Measurements from ENCODE around the gene TMEM202. TPM values are rescaled to one million over a fixed set of nuclear protein-coding genes. Genes with fewer than 3 reads are reported as not detected.
"Not testable (repeated sequence)": the region's sequence is repeated elsewhere in the genome, so short reads cannot be mapped to it uniquely, and the experiment has no call there.

Gene TMEM202
- total RNA-seq, 5 donors from 2014 or later (not counting 1 experiment from before 2014, with no cell fraction given), result not detected

GRCh38 chr15:72387741-72388140 lies 10.4 kb upstream of the TMEM202 start:
- Mint-ChIP-seq H3K36me3 (no peaks in the 10 kb centered on the region), H3K27ac (no peak overlapping the region), H3K4me3 (no peak overlapping the region), H3K9me3 (no peaks in the 10 kb centered on the region), H3K4me1 (no peaks in the 10 kb centered on the region), H3K27me3 (peaks cover 9 to 11% of the 10 kb centered on the region in 2 donors)
- Histone ChIP-seq H3K27me3 (replicated peaks in 1 of 2; ENCODE audit: control insufficient read depth in 2 of 2, extremely low read depth in 1 of 2, insufficient read depth in 2 of 2, low read length in 1 of 2) (peaks cover 2 to 4% of the 10 kb centered on the region in 2 experiments), H3K9me3 (no peaks in the 10 kb centered on the region), H3K27ac (ENCODE audit: low read length) (no peak overlapping the region), H3K4me1 (ENCODE audit: control insufficient read depth in 1 of 2, extremely low read depth in 1 of 2, insufficient read depth in 2 of 2, low read length in 2 of 2) (no peaks in the 10 kb centered on the region), H3K36me3 (ENCODE audit: control insufficient read depth in 2 of 2, extremely low read depth in 1 of 2, insufficient read depth in 1 of 2, low read length in 1 of 2) (no peaks in the 10 kb centered on the region), H3K4me3 (ENCODE audit: control insufficient read depth in 1 of 2, extremely low read depth in 1 of 2, low read length in 1 of 2) (no peak overlapping the region)
- no peak for ATAC-seq (replicated peaks in 1 of 4)
- no peak for DNase-seq
- ChIA-PET POLR2A (no interaction called here), CTCF (no interaction called here)

- no peaks in the 10 kb centered on the region for H3K36me3 ChIP-seq (ENCODE audit: control insufficient read depth in 2 of 2, extremely low read depth in 1 of 2, insufficient read depth in 1 of 2, low read length in 1 of 2)
- H3K4me1 ChIP-seq (ENCODE audit: control insufficient read depth in 1 of 2, extremely low read depth in 1 of 2, insufficient read depth in 2 of 2, low read length in 2 of 2), result no peaks in the 10 kb centered on the region
- H3K36me3 Mint-ChIP-seq, result no peaks in the 10 kb centered on the region
- no peak for DNase-seq
- H3K9me3 ChIP-seq, result no peaks in the 10 kb centered on the region
- no peak overlapping the region for H3K4me3 Mint-ChIP-seq
- no peaks in the 10 kb centered on the region for H3K9me3 Mint-ChIP-seq
- no CpG with 5 or more reads among the region's 3 CpGs for WGBS (ENCODE audit: insufficient coverage)
- ChIA-PET CTCF (no interaction called here), POLR2A (no interaction called here)
- no peaks in the 10 kb centered on the region for H3K4me1 Mint-ChIP-seq
- peaks cover 4 to 5% of the 10 kb centered on the region in 2 experiments for H3K27me3 ChIP-seq (replicated peaks in 1 of 2; ENCODE audit: control insufficient read depth in 2 of 2, extremely low read depth in 1 of 2, insufficient read depth in 2 of 2, low read length in 1 of 2)
- peaks cover 6 to 11% of the 10 kb centered on the region in 2 donors for H3K27me3 Mint-ChIP-seq
- H3K27ac Mint-ChIP-seq, result no peak overlapping the region
- H3K4me3 ChIP-seq (ENCODE audit: control insufficient read depth in 1 of 2, extremely low read depth in 1 of 2, low read length in 1 of 2), result no peak overlapping the region
- ATAC-seq (replicated peaks in 1 of 4), result no peak
- no peak overlapping the region for H3K27ac ChIP-seq (ENCODE audit: low read length)
Observed at GRCh38 chr15:72389231-72389630, 8.9 kb upstream of the TMEM202 start.

- ATAC-seq (replicated peaks in 1 of 4); H3K4me1 Mint-ChIP-seq; H3K27ac Mint-ChIP-seq; H3K9me3 ChIP-seq; H3K27me3 ChIP-seq (replicated peaks in 1 of 2; ENCODE audit: control insufficient read depth in 2 of 2, extremely low read depth in 1 of 2, insufficient read depth in 2 of 2, low read length in 1 of 2); H3K9me3 Mint-ChIP-seq; H3K4me1 ChIP-seq (ENCODE audit: control insufficient read depth in 1 of 2, extremely low read depth in 1 of 2, insufficient read depth in 2 of 2, low read length in 2 of 2); H3K4me3 ChIP-seq (ENCODE audit: control insufficient read depth in 1 of 2, extremely low read depth in 1 of 2, low read length in 1 of 2); POLR2A ChIA-PET; H3K27ac ChIP-seq (ENCODE audit: low read length); H3K36me3 Mint-ChIP-seq; CTCF ChIA-PET; H3K36me3 ChIP-seq (ENCODE audit: control insufficient read depth in 2 of 2, extremely low read depth in 1 of 2, insufficient read depth in 1 of 2, low read length in 1 of 2); DNase-seq; H3K4me3 Mint-ChIP-seq: not testable (repeated sequence)
- peaks cover 1 to 12% of the 10 kb centered on the region in 2 donors for H3K27me3 Mint-ChIP-seq
- WGBS (ENCODE audit: insufficient coverage), result no CpG with 5 or more reads among the region's 24 CpGs
Observed at GRCh38 chr15:72396331-72396730, 1.8 kb upstream of the TMEM202 start.

- Mint-ChIP-seq H3K4me1 (no peaks in the 10 kb centered on the region), H3K36me3 (no peaks in the 10 kb centered on the region), H3K27me3 (peaks cover 12 to 15% of the 10 kb centered on the region in 2 donors), H3K9me3 (no peaks in the 10 kb centered on the region), H3K4me3 (no peak overlapping the region), H3K27ac (no peak overlapping the region)
- Histone ChIP-seq H3K27ac (ENCODE audit: low read length) (no peak overlapping the region), H3K9me3 (no peaks in the 10 kb centered on the region), H3K36me3 (ENCODE audit: control insufficient read depth in 2 of 2, extremely low read depth in 1 of 2, insufficient read depth in 1 of 2, low read length in 1 of 2) (no peaks in the 10 kb centered on the region), H3K4me3 (ENCODE audit: control insufficient read depth in 1 of 2, extremely low read depth in 1 of 2, low read length in 1 of 2) (no peak overlapping the region), H3K4me1 (ENCODE audit: control insufficient read depth in 1 of 2, extremely low read depth in 1 of 2, insufficient read depth in 2 of 2, low read length in 2 of 2) (no peaks in the 10 kb centered on the region), H3K27me3 (replicated peaks in 1 of 2; ENCODE audit: control insufficient read depth in 2 of 2, extremely low read depth in 1 of 2, insufficient read depth in 2 of 2, low read length in 1 of 2) (peaks cover 0 to 5% of the 10 kb centered on the region in 2 experiments)
- POLR2A ChIA-PET, result interaction anchor here in 1 of 2 donors (0.6 kb wide), 1 partner anchor 88 kb away, joined by 3 read pairs; no protein-coding TSS in a partner anchor
- no peak for DNase-seq
- CTCF ChIA-PET, result no interaction called here
- 89% methylated on average over 6 of the region's 7 CpGs for WGBS (ENCODE audit: insufficient coverage)
- ATAC-seq (replicated peaks in 1 of 4), result no peak
Observed at GRCh38 chr15:72398648-72399047, 543 bp downstream of the TMEM202 start.

GRCh38 chr15:72402726-72403125 lies 4.6 kb downstream of the TMEM202 start:
- Mint-ChIP-seq H3K9me3 (no peaks in the 10 kb centered on the region), H3K27ac (no peak overlapping the region), H3K36me3 (no peaks in the 10 kb centered on the region), H3K27me3 (peaks cover 33 to 41% of the 10 kb centered on the region in 2 donors), H3K4me1 (no peaks in the 10 kb centered on the region), H3K4me3 (no peak overlapping the region)
- no peak overlapping the region for H3K4me3 ChIP-seq (ENCODE audit: control insufficient read depth in 1 of 2, extremely low read depth in 1 of 2, low read length in 1 of 2)
- CTCF ChIA-PET, result no interaction called here
- H3K27me3 ChIP-seq (replicated peaks in 1 of 2; ENCODE audit: control insufficient read depth in 2 of 2, extremely low read depth in 1 of 2, insufficient read depth in 2 of 2, low read length in 1 of 2), result peaks cover 5% of the 10 kb centered on the region in 2 experiments
- POLR2A ChIA-PET, result no interaction called here
- H3K27ac ChIP-seq (ENCODE audit: low read length), result no peak overlapping the region
- no peaks in the 10 kb centered on the region for H3K4me1 ChIP-seq (ENCODE audit: control insufficient read depth in 1 of 2, extremely low read depth in 1 of 2, insufficient read depth in 2 of 2, low read length in 2 of 2)
- ATAC-seq (replicated peaks in 1 of 4) (no peak), DNase-seq (no peak)
- 80% methylated on average over 1 of the region's 5 CpGs for WGBS (ENCODE audit: insufficient coverage)
- no peaks in the 10 kb centered on the region for H3K9me3 ChIP-seq
- H3K36me3 ChIP-seq (ENCODE audit: control insufficient read depth in 2 of 2, extremely low read depth in 1 of 2, insufficient read depth in 1 of 2, low read length in 1 of 2), result no peaks in the 10 kb centered on the region

- no peak for DNase-seq
- no peak for ATAC-seq (replicated peaks in 1 of 4)
- Histone ChIP-seq H3K4me1 (ENCODE audit: control insufficient read depth in 1 of 2, extremely low read depth in 1 of 2, insufficient read depth in 2 of 2, low read length in 2 of 2) (no peaks in the 10 kb centered on the region), H3K27ac (ENCODE audit: low read length) (no peak overlapping the region), H3K9me3 (no peaks in the 10 kb centered on the region), H3K4me3 (ENCODE audit: control insufficient read depth in 1 of 2, extremely low read depth in 1 of 2, low read length in 1 of 2) (no peak overlapping the region), H3K36me3 (ENCODE audit: control insufficient read depth in 2 of 2, extremely low read depth in 1 of 2, insufficient read depth in 1 of 2, low read length in 1 of 2) (no peaks in the 10 kb centered on the region), H3K27me3 (replicated peaks in 1 of 2; ENCODE audit: control insufficient read depth in 2 of 2, extremely low read depth in 1 of 2, insufficient read depth in 2 of 2, low read length in 1 of 2) (peaks cover 5% of the 10 kb centered on the region in 2 experiments)
- ChIA-PET POLR2A (no interaction called here), CTCF (no interaction called here)
- no peak overlapping the region for H3K4me3 Mint-ChIP-seq
- no peaks in the 10 kb centered on the region for H3K36me3 Mint-ChIP-seq
- peaks cover 31 to 44% of the 10 kb centered on the region in 2 donors for H3K27me3 Mint-ChIP-seq
- H3K4me1 Mint-ChIP-seq, result no peaks in the 10 kb centered on the region
- H3K9me3 Mint-ChIP-seq, result no peaks in the 10 kb centered on the region
- no CpG with 5 or more reads among the region's 3 CpGs for WGBS (ENCODE audit: insufficient coverage)
- H3K27ac Mint-ChIP-seq, result no peak overlapping the region
Observed at GRCh38 chr15:72404356-72404755, 6.3 kb downstream of the TMEM202 start.

GRCh38 chr15:72404841-72405240 lies 6.7 kb downstream of the TMEM202 start:
- H3K4me3 ChIP-seq (ENCODE audit: control insufficient read depth in 1 of 2, extremely low read depth in 1 of 2, low read length in 1 of 2), result no peak overlapping the region
- H3K27ac ChIP-seq (ENCODE audit: low read length), result no peak overlapping the region
- no peak for DNase-seq
- H3K9me3 ChIP-seq, result no peaks in the 10 kb centered on the region
- H3K4me1 ChIP-seq (ENCODE audit: control insufficient read depth in 1 of 2, extremely low read depth in 1 of 2, insufficient read depth in 2 of 2, low read length in 2 of 2), result no peaks in the 10 kb centered on the region
- ChIA-PET CTCF (no interaction called here), POLR2A (no interaction called here)
- Mint-ChIP-seq H3K9me3 (no peaks in the 10 kb centered on the region), H3K4me1 (no peaks in the 10 kb centered on the region), H3K4me3 (no peak overlapping the region), H3K27ac (no peak overlapping the region), H3K27me3 (peaks cover 34 to 48% of the 10 kb centered on the region in 2 donors), H3K36me3 (no peaks in the 10 kb centered on the region)
- peaks cover 5 to 8% of the 10 kb centered on the region in 2 experiments for H3K27me3 ChIP-seq (replicated peaks in 1 of 2; ENCODE audit: control insufficient read depth in 2 of 2, extremely low read depth in 1 of 2, insufficient read depth in 2 of 2, low read length in 1 of 2)
- no peak for ATAC-seq (replicated peaks in 1 of 4)
- H3K36me3 ChIP-seq (ENCODE audit: control insufficient read depth in 2 of 2, extremely low read depth in 1 of 2, insufficient read depth in 1 of 2, low read length in 1 of 2), result no peaks in the 10 kb centered on the region
